H1 (cell line): Measurements from ENCODE around the gene LIN54. TPM values are rescaled to one million over a fixed set of nuclear protein-coding genes. Genes with fewer than 3 reads are reported as not detected.

Source experiments
- CTCF ChIA-PET: fragments of 300-600 bp; sonication (Branson Sonifier 250); formaldehyde crosslinking; loops from one replicate; lab custom pipeline; 2021; ENCODE audit not compliant: partially characterized antibody; lab: Charles Lee
- POLR2A ChIA-PET: fragments of 300-600 bp; sonication (Branson Sonifier 250); formaldehyde crosslinking; loops from one replicate; lab custom pipeline; 2021; ENCODE audit warnings: inconsistent platforms; ENCODE audit not compliant: partially characterized antibody; lab: Charles Lee
- DNase-seq, 2 experiments: peaks; one replicate each; pipeline versions ENCODE4 v3.0.0 to v3.0.0-alpha.2; 2010 to 2022; ENCODE audit warnings: low spot score in 2 of 2, low read depth in 1 of 2, mixed read lengths in 1 of 2
- FAIRE-seq: peaks from 2 replicates; lab custom pipeline; 2011; peaks lifted over from hg19 to GRCh38; lab: Jason Lieb, UNC
- H2AFZ ChIP-seq: 2 replicates; pipeline ENCODE4 v1.8.1; 2012; ENCODE audit warnings: low read length, inconsistent platforms
- H2AK5ac ChIP-seq: 2 replicates; pipeline ENCODE4 v1.6.1; 2013; ENCODE audit warnings: low read depth, low read length
- H2BK120ac ChIP-seq: replicated peaks from 2 replicates; pipeline ENCODE3; 2013; ENCODE audit warnings: low read depth, low read length, inconsistent platforms
- H2BK12ac ChIP-seq: 2 replicates; pipeline ENCODE4 v1.6.1; 2013; ENCODE audit warnings: low read depth, low read length
- H2BK15ac ChIP-seq: 2 replicates; pipeline ENCODE4 v1.6.1; 2013; ENCODE audit warnings: low read length
- H2BK20ac ChIP-seq: 2 replicates; pipeline ENCODE4 v1.6.1; 2013; ENCODE audit warnings: low read length
- H2BK5ac ChIP-seq: 2 replicates; pipeline ENCODE4 v1.6.1; 2013; ENCODE audit warnings: low read depth, low read length
- H3K14ac ChIP-seq: 2 replicates; pipeline ENCODE4 v1.6.1; 2013; ENCODE audit warnings: inconsistent platforms; ENCODE audit not compliant: insufficient read length
- H3K18ac ChIP-seq: 2 replicates; pipeline ENCODE4 v1.6.1; 2013; ENCODE audit warnings: low read length; ENCODE audit errors: extremely low read depth
- H3K23ac ChIP-seq: 2 replicates; pipeline ENCODE4 v1.6.1; 2013; ENCODE audit warnings: inconsistent platforms; ENCODE audit not compliant: insufficient read length
- H3K23me2 ChIP-seq: 2 replicates; pipeline ENCODE4 v1.6.1; 2013; ENCODE audit warnings: low read depth, low read length
- H3K27ac ChIP-seq: 2 replicates; pipeline ENCODE4 v1.6.1; 2011; ENCODE audit warnings: low read depth, low read length, inconsistent platforms
- H3K27me3 ChIP-seq, 4 experiments: replicated peaks in 1 of 4; 1 replicate in 1 of 4; 2 replicates in 3 of 4; pipeline versions ENCODE4 v1.6.1 to v1.8.1; 2011 to 2013; ENCODE audit warnings: low read length in 3 of 4, mild to moderate bottlenecking in 3 of 4, inconsistent platforms in 2 of 4, mixed read lengths in 2 of 4, moderate library complexity in 1 of 4; ENCODE audit not compliant: control insufficient read depth in 3 of 4, insufficient read depth in 3 of 4; ENCODE audit errors: extremely low read depth in 1 of 4
- H3K36me3 ChIP-seq, 4 experiments: 2 replicates each; pipeline versions ENCODE4 v1.6.1 to v1.8.1; 2011 to 2013; ENCODE audit warnings: mild to moderate bottlenecking in 4 of 4, low read length in 3 of 4, moderate library complexity in 2 of 4, control low read depth in 1 of 4, inconsistent platforms in 1 of 4; ENCODE audit not compliant: insufficient read depth in 4 of 4, control insufficient read depth in 2 of 4
- H3K4ac ChIP-seq: replicated peaks from 2 replicates; pipeline ENCODE3; 2013; ENCODE audit warnings: low read length, low read depth, mixed read lengths, inconsistent platforms; ENCODE audit not compliant: insufficient read length
- H3K4me1 ChIP-seq, 4 experiments: replicated peaks in 1 of 4; 1 replicate in 1 of 4; 2 replicates in 3 of 4; pipeline versions ENCODE4 v1.6.1 to v1.8.1; 2011 to 2013; ENCODE audit warnings: low read length in 3 of 4, inconsistent platforms in 2 of 4, mixed read lengths in 1 of 4; ENCODE audit not compliant: insufficient read depth in 4 of 4, control insufficient read depth in 3 of 4
- H3K4me2 ChIP-seq, 2 experiments: 2 replicates each; pipeline versions ENCODE4 v1.6.1 to v1.8.1; 2011 to 2013; ENCODE audit warnings: low read depth in 2 of 2, low read length in 2 of 2, control low read depth in 1 of 2, inconsistent platforms in 1 of 2, mild to moderate bottlenecking in 1 of 2; ENCODE audit not compliant: insufficient read depth in 1 of 2
- H3K4me3 ChIP-seq, 4 experiments: fragments of 200-600, 300-600 bp in 1 of 4; sonication (generic), shearing (Covaris generic), sonication (Bioruptor Twin) in 1 of 4; 2 replicates each; pipeline versions ENCODE4 v1.5.1 to v1.8.1; 2011 to 2016; ENCODE audit warnings: low read length in 4 of 4, low read depth in 3 of 4, control low read depth in 2 of 4, inconsistent platforms in 2 of 4, mild to moderate bottlenecking in 2 of 4, mixed read lengths in 1 of 4, moderate library complexity in 1 of 4; ENCODE audit not compliant: insufficient read depth in 2 of 4; ENCODE audit errors: extremely low read depth in 1 of 4
- H3K56ac ChIP-seq: replicated peaks from 2 replicates; pipeline ENCODE3; 2013; ENCODE audit warnings: low read depth, mild to moderate bottlenecking, mixed read lengths, low read length, inconsistent platforms; ENCODE audit not compliant: insufficient read length
- H3K79me1 ChIP-seq: 2 replicates; pipeline ENCODE4 v1.6.1; 2013; ENCODE audit warnings: low read depth, low read length, control low read depth
- H3K79me2 ChIP-seq, 2 experiments: 2 replicates each; pipeline versions ENCODE4 v1.6.1 to v1.8.1; 2012 to 2013; ENCODE audit warnings: low read length in 2 of 2, mild to moderate bottlenecking in 2 of 2, inconsistent platforms in 1 of 2; ENCODE audit not compliant: insufficient read depth in 2 of 2, control insufficient read depth in 1 of 2
- H3K9ac ChIP-seq, 4 experiments: replicated peaks in 1 of 4; 1 replicate in 1 of 4; 2 replicates in 3 of 4; pipeline versions ENCODE4 v1.6.1 to v1.8.1; 2011 to 2013; ENCODE audit warnings: low read depth in 3 of 4, low read length in 3 of 4, control low read depth in 2 of 4, mild to moderate bottlenecking in 2 of 4, moderate library complexity in 2 of 4, inconsistent platforms in 1 of 4; ENCODE audit errors: extremely low read depth in 1 of 4
- H3K9me3 ChIP-seq, 2 experiments: 2 replicates each; pipeline versions ENCODE4 v1.6.1 to v1.8.1; 2012 to 2013; ENCODE audit warnings: mild to moderate bottlenecking in 2 of 2, moderate library complexity in 2 of 2, control low read depth in 1 of 2, inconsistent platforms in 1 of 2, low read depth in 1 of 2, low read length in 1 of 2, mixed read lengths in 1 of 2; ENCODE audit not compliant: insufficient read depth in 2 of 2
- H4K20me1 ChIP-seq, 2 experiments: replicated peaks in 1 of 2; 2 replicates each; pipeline versions ENCODE3 to v1.8.1; 2011 to 2013; ENCODE audit warnings: inconsistent platforms in 2 of 2, low read length in 2 of 2, mild to moderate bottlenecking in 1 of 2; ENCODE audit not compliant: insufficient read depth in 2 of 2, control insufficient read depth in 1 of 2
- H4K5ac ChIP-seq: 2 replicates; pipeline ENCODE4 v1.6.1; 2013; ENCODE audit warnings: low read length, low read depth, mixed read lengths, inconsistent platforms; ENCODE audit not compliant: insufficient read length
- H4K8ac ChIP-seq: 2 replicates; pipeline ENCODE4 v1.8.0; 2013; ENCODE audit warnings: mild to moderate bottlenecking, moderate library complexity, low read length, inconsistent platforms; ENCODE audit not compliant: insufficient read depth; ENCODE audit errors: extremely low read depth
- H4K91ac ChIP-seq: replicated peaks from 2 replicates; pipeline ENCODE3; 2013; ENCODE audit warnings: low read length, mixed read lengths, inconsistent platforms; ENCODE audit not compliant: insufficient read length
- CBX8 ChIP-seq: fragments of 300-800, 300-1000 bp; sonication (generic); IDR thresholded peaks from 2 replicates; pipeline ENCODE4 v1.7.1; 2016; ENCODE audit warnings: low read depth, low read length, borderline replicate concordance
- CTBP2 ChIP-seq: IDR thresholded peaks from 2 replicates; pipeline ENCODE4 v1.7.0; 2011; ENCODE audit warnings: borderline replicate concordance, mild to moderate bottlenecking, moderate library complexity, mixed read lengths, low read length; ENCODE audit not compliant: insufficient read depth, insufficient read length
- KDM4A ChIP-seq: IDR thresholded peaks from one replicate; pipeline ENCODE4 v1.7.1; 2012; ENCODE audit warnings: low read depth, mild to moderate bottlenecking, moderate library complexity, low read length, inconsistent platforms; ENCODE audit not compliant: severe bottlenecking
- RFX5 ChIP-seq: IDR thresholded peaks from 2 replicates; pipeline ENCODE4 v1.6.1; 2011; ENCODE audit warnings: low read depth, low read length, improper control_type of control experiment, borderline replicate concordance
- RNF2 ChIP-seq: fragments of 200-900, 300-1000 bp; sonication (generic); IDR thresholded peaks from 2 replicates; pipeline ENCODE4 v1.7.1; 2016; ENCODE audit warnings: borderline replicate concordance, low read depth, mild to moderate bottlenecking, antibody characterized with exemption, low read length; ENCODE audit not compliant: poor library complexity, severe bottlenecking; ENCODE audit errors: missing control alignments
- WGBS, 2 experiments: shearing (Covaris generic) in 1 of 2; methylation state at CpG; one replicate each; pipeline versions ENCODE4 v1.1.6 to v1.1.7; 2013 to 2015; ENCODE audit warnings: low lambda C conversion rate in 2 of 2, mixed read lengths in 2 of 2, inconsistent platforms in 1 of 2, low coverage in 1 of 2, missing lambda C conversion rate in 1 of 2; ENCODE audit not compliant: insufficient replicate concordance in 2 of 2, insufficient coverage in 1 of 2, insufficient read length in 1 of 2; ENCODE audit errors: extremely low coverage in 1 of 2, missing lambda C conversion rate in 1 of 2; 5-methylcytosine and 5-hydroxymethylcytosine counted together
- polyA plus RNA-seq, 7 experiments: library from polyadenylated mRNA; depleted of rRNA in 3 of 7; stranded (reverse) in 5 of 7; unstranded in 2 of 7; fragments of >200 nt in 5 of 7; fragments of 200-250 nt in 2 of 7; gene quantifications; 1 replicate in 5 of 7; 2 replicates in 1 of 7; 4 replicates in 1 of 7; pipeline versions ENCODE4 v1.2.1 to v1.2.3, GENCODE V29; 2011 to 2013; ENCODE audit warnings: missing spikeins in 2 of 7, mixed read lengths in 2 of 7
- total RNA-seq: library from RNA; stranded (reverse); fragmentation: NEBNext Ultra II Directional; extraction: Animal tissue kit (Norgen Biotek cat#: 25700); gene quantifications from 2 replicates; pipeline ENCODE4 v1.2.1, GENCODE V29; 2021

LIN54 gene
- total and polyA plus RNA-seq, 2 of the 8 experiments (the other 6 are each of a cell fraction or from before 2014, with no cell fraction given): 5.7 to 11.1 TPM

- no peaks in the 10 kb centered on the region; a peak in 2 of 8 replicates for H3K36me3 ChIP-seq
- no peak overlapping the region for H2BK15ac ChIP-seq
- H3K27me3 ChIP-seq: no peaks in the 10 kb centered on the region
- H2BK5ac ChIP-seq: no peak overlapping the region
- H4K20me1 ChIP-seq: no peaks in the 10 kb centered on the region
- no peaks in the 10 kb centered on the region for H3K4me1 ChIP-seq
- H4K91ac ChIP-seq: no peak overlapping the region
- no peak overlapping the region for H2BK120ac ChIP-seq
- no peak overlapping the region for H3K56ac ChIP-seq
- no peak overlapping the region for H3K4ac ChIP-seq
- ChIA-PET POLR2A (no interaction called here), CTCF (no interaction called here)
- no peak overlapping the region for H3K4me2 ChIP-seq
- DNase-seq (no peak), FAIRE-seq (no peak)
- no peak overlapping the region for H4K5ac ChIP-seq
- no peak overlapping the region for H2BK20ac ChIP-seq
- H3K23ac ChIP-seq: no peak overlapping the region
- H3K4me3 ChIP-seq: no peak overlapping the region
- H3K79me1 ChIP-seq: no peaks in the 10 kb centered on the region
- H3K23me2 ChIP-seq: no peaks in the 10 kb centered on the region
- no peak overlapping the region for H3K14ac ChIP-seq
- H3K9ac ChIP-seq: no peak overlapping the region
- no peak overlapping the region for H2AK5ac ChIP-seq
- no peaks in the 10 kb centered on the region for H3K9me3 ChIP-seq
- no peak overlapping the region for H4K8ac ChIP-seq
- H2BK12ac ChIP-seq: no peak overlapping the region
- no peaks in the 10 kb centered on the region for H3K79me2 ChIP-seq
- WGBS, 2 experiments: 96% methylated on average over 2 of the region's 2 CpGs; no CpG with 5 or more reads in 1 of the 2 experiments
- H3K27ac ChIP-seq: no peak overlapping the region
- H3K18ac ChIP-seq: no peak overlapping the region
- no peak overlapping the region for H2AFZ ChIP-seq
- no peak for TF ChIP-seq RFX5
- no peak for TF ChIP-seq CTBP2
- TF ChIP-seq CBX8: no peak
- TF ChIP-seq RNF2: no peak
- no peak for TF ChIP-seq KDM4A
Measured at GRCh38 chr4:82975792-82976191, 34.8 kb downstream of the LIN54 start.
